Tibial nerve (tissue), 4 donors: Measurements from ENCODE around the gene TBRG4. TPM values are rescaled to one million over a fixed set of nuclear protein-coding genes. Genes with fewer than 3 reads are reported as not detected.

Source experiments
- DNase-seq, 2 donors: peaks; one replicate each; pipeline ENCODE4 v3.0.0-alpha.2; 2019; ENCODE audit warnings: low spot score in 2 of 2
- H3K27ac ChIP-seq, 4 donors: fragments of 200-600 bp; sonication (generic) in 3 of 4; one replicate each; pipeline ENCODE4 v1.5.1; 2017 to 2019; ENCODE audit warnings: mild to moderate bottlenecking in 1 of 4
- H3K27me3 ChIP-seq, 2 donors: fragments of 200-600 bp; sonication (generic) in 1 of 2; one replicate each; pipeline versions ENCODE4 v1.5.1 to v1.6.0; 2017 to 2019
- H3K36me3 ChIP-seq, 3 donors: fragments of 200-600 bp; sonication (generic); one replicate each; pipeline ENCODE4 v1.5.1; 2018 to 2019
- H3K4me1 ChIP-seq, 4 donors: fragments of 200-600 bp; sonication (generic) in 3 of 4; one replicate each; pipeline ENCODE4 v1.5.1; 2017 to 2019
- H3K4me3 ChIP-seq, 4 donors: fragments of 200-600 bp; sonication (generic) in 3 of 4; one replicate each; pipeline ENCODE4 v1.5.1; 2017 to 2019; ENCODE audit warnings: mild to moderate bottlenecking in 1 of 4, moderate library complexity in 1 of 4
- H3K9me3 ChIP-seq, 4 donors: fragments of 200-600 bp; sonication (generic) in 3 of 4; one replicate each; pipeline ENCODE4 v1.5.1; 2017 to 2019
- CTCF ChIP-seq, 5 experiments: fragments of 200-600 bp in 3 of 5; fragments of 450-650 bp in 2 of 5; sonication (generic) in 3 of 5; IDR thresholded peaks; one replicate each; pipeline ENCODE4 v1.5.1; 2016 to 2019; ENCODE audit warnings: antibody characterized with exemption in 5 of 5, mild to moderate bottlenecking in 3 of 5, moderate library complexity in 2 of 5
- EP300 ChIP-seq, 2 donors: sonication (generic); formaldehyde crosslinking; IDR thresholded peaks; one replicate each; pipeline ENCODE4 v1.6.1; 2017; ENCODE audit warnings: antibody characterized with exemption in 2 of 2, mild to moderate bottlenecking in 1 of 2
- POLR2A ChIP-seq, 2 donors: fragments of 450-650 bp; IDR thresholded peaks; one replicate each; pipeline ENCODE4 v1.6.1; 2017; ENCODE audit warnings: antibody characterized with exemption in 2 of 2, mild to moderate bottlenecking in 2 of 2, moderate library complexity in 2 of 2
- WGBS, 2 donors: methylation state at CpG; one replicate each; pipeline ENCODE4 v1.1.5; 2018; 5-methylcytosine and 5-hydroxymethylcytosine counted together
- total RNA-seq, 4 donors: library from RNA; depleted of rRNA; stranded (reverse); fragments of >200 nt; gene quantifications; one replicate each; pipeline ENCODE4 v1.1.0, GENCODE V29; 2016

Gene TBRG4
- total RNA-seq, 4 donors from 2014 or later, result 32.3 to 81.3 (median 54.0) TPM

GRCh38 chr7:45125193-45125904 lies 13.9 kb upstream of the TBRG4 start:
- no peaks in the 10 kb centered on the region for H3K27me3 ChIP-seq
- no peak overlapping the region for H3K27ac ChIP-seq
- no peak for TF ChIP-seq POLR2A (IDR thresholded peaks at IDR 0.05)
- TF ChIP-seq EP300 (IDR thresholded peaks at IDR 0.05), result no peak
- no peak for TF ChIP-seq CTCF (IDR thresholded peaks at IDR 0.05)
- no peak overlapping the region for H3K4me3 ChIP-seq
- no peaks in the 10 kb centered on the region for H3K9me3 ChIP-seq
- DNase-seq, result no peak
- no peaks in the 10 kb centered on the region for H3K36me3 ChIP-seq
- 88 to 89% methylated on average over 11 of the region's 11 CpGs for WGBS, 2 donors
- H3K4me1 ChIP-seq, result no peaks in the 10 kb centered on the region

GRCh38 chr7:45123913-45124710 lies 12.6 kb upstream of the TBRG4 start:
- Histone ChIP-seq H3K27me3 (no peaks in the 10 kb centered on the region), H3K27ac (no peak overlapping the region), H3K9me3 (no peaks in the 10 kb centered on the region), H3K4me1 (no peaks in the 10 kb centered on the region), H3K4me3 (no peak overlapping the region), H3K36me3 (no peaks in the 10 kb centered on the region)
- TF ChIP-seq CTCF (IDR thresholded peaks at IDR 0.05) (no peak), EP300 (IDR thresholded peaks at IDR 0.05) (no peak), POLR2A (IDR thresholded peaks at IDR 0.05) (no peak)
- DNase-seq, result no peak
- 49 to 61% methylated on average over 11 to 12 of the region's 12 CpGs for WGBS, 2 donors

GRCh38 chr7:45122975-45123860 lies 11.7 kb upstream of the TBRG4 start:
- Histone ChIP-seq H3K36me3 (no peaks in the 10 kb centered on the region), H3K4me1 (no peaks in the 10 kb centered on the region), H3K27me3 (no peaks in the 10 kb centered on the region), H3K27ac (no peak overlapping the region), H3K4me3 (no peak overlapping the region), H3K9me3 (no peaks in the 10 kb centered on the region)
- 75 to 78% methylated on average over 15 to 16 of the region's 16 CpGs for WGBS, 2 donors
- TF ChIP-seq CTCF (IDR thresholded peaks at IDR 0.05) (no peak), POLR2A (IDR thresholded peaks at IDR 0.05) (no peak), EP300 (IDR thresholded peaks at IDR 0.05) (no peak)
- no peak for DNase-seq

GRCh38 chr7:45119550-45119949 lies 8.1 kb upstream of the TBRG4 start:
- no peaks in the 10 kb centered on the region for H3K9me3 ChIP-seq
- H3K27me3 ChIP-seq, result no peaks in the 10 kb centered on the region
- H3K36me3 ChIP-seq, result no peaks in the 10 kb centered on the region
- H3K4me3 ChIP-seq, result no peak overlapping the region
- 82 to 86% methylated on average over 3 of the region's 3 CpGs for WGBS, 2 donors
- TF ChIP-seq CTCF (IDR thresholded peaks at IDR 0.05), result no peak
- TF ChIP-seq EP300 (IDR thresholded peaks at IDR 0.05), result no peak
- no peak for TF ChIP-seq POLR2A (IDR thresholded peaks at IDR 0.05)
- H3K27ac ChIP-seq, result no peak overlapping the region
- DNase-seq, result no peak
- no peaks in the 10 kb centered on the region for H3K4me1 ChIP-seq
